GM23338 (cell line): ENCODE results near the gene TECTB. TPM values are rescaled to one million over a fixed set of nuclear protein-coding genes. Genes with fewer than 3 reads are reported as not detected.

ENCODE experiments used
- ATAC-seq: fragments of 200-7000 bp; cut with Tn5 transposase; 3 replicates; pipeline ENCODE4 v1.9.1; 2020
- DNase-seq: peaks from one replicate; pipeline ENCODE4 v3.0.0-alpha.2; 2015; ENCODE audit warnings: low spot score
- H2AFZ ChIP-seq: fragments of 200-600 bp; sonication (generic); 2 replicates; pipeline ENCODE4 v1.8.0; 2016; ENCODE audit warnings: antibody characterized with exemption, mild to moderate bottlenecking, moderate library complexity
- H3F3A ChIP-seq: fragments of 200-600 bp; sonication (generic); replicated peaks from 2 replicates; pipeline ENCODE4 v1.8.0; 2017; ENCODE audit warnings: antibody characterized with exemption, mixed run types, low read depth
- H3K27ac ChIP-seq: fragments of 200-600 bp; sonication (generic); 2 replicates; pipeline ENCODE4 v1.6.1; 2016; ENCODE audit warnings: low read depth
- H3K27me3 ChIP-seq: fragments of 200-600 bp; sonication (generic); 2 replicates; pipeline ENCODE4 v1.8.0; 2016; ENCODE audit warnings: mild to moderate bottlenecking, mixed run types, moderate library complexity; ENCODE audit not compliant: insufficient read depth
- H3K36me3 ChIP-seq: fragments of 200-600 bp; sonication (generic); 2 replicates; pipeline ENCODE4 v1.8.0; 2016; ENCODE audit warnings: mild to moderate bottlenecking; ENCODE audit not compliant: insufficient read depth
- H3K4me1 ChIP-seq: fragments of 200-600 bp; sonication (generic); 2 replicates; pipeline ENCODE4 v1.8.0; 2016; ENCODE audit warnings: mild to moderate bottlenecking, moderate library complexity; ENCODE audit not compliant: insufficient read depth
- H3K4me2 ChIP-seq: fragments of 200-600 bp; sonication (generic); 2 replicates; pipeline ENCODE4 v1.7.1; 2017; ENCODE audit warnings: mixed run types
- H3K4me3 ChIP-seq: fragments of 200-600 bp; sonication (generic); 2 replicates; pipeline ENCODE4 v1.6.1; 2016; ENCODE audit warnings: mixed run types
- H3K79me2 ChIP-seq: fragments of 200-600 bp; sonication (generic); replicated peaks from 2 replicates; pipeline ENCODE4 v1.8.0; 2017; ENCODE audit warnings: mild to moderate bottlenecking; ENCODE audit not compliant: insufficient read depth
- H3K9me2 ChIP-seq: fragments of 200-600 bp; sonication (generic); 2 replicates; pipeline ENCODE4 v1.8.0; 2017; ENCODE audit not compliant: insufficient read depth
- H4K20me1 ChIP-seq: fragments of 200-600 bp; sonication (generic); replicated peaks from 2 replicates; pipeline ENCODE4 v1.8.0; 2017; ENCODE audit warnings: mild to moderate bottlenecking; ENCODE audit not compliant: insufficient read depth
- H3K27ac Mint-ChIP-seq: 2 replicates; pipeline ENCODE4 v1.8.0; 2020; ENCODE audit warnings: inconsistent platforms, mild to moderate bottlenecking, moderate library complexity, mixed read lengths
- H3K27me3 Mint-ChIP-seq: 3 replicates; pipeline ENCODE4 v1.8.0; 2022; ENCODE audit warnings: low read depth, mild to moderate bottlenecking, moderate library complexity, mixed read lengths, inconsistent platforms; ENCODE audit not compliant: insufficient read depth, poor library complexity
- H3K36me3 Mint-ChIP-seq: 3 replicates; pipeline ENCODE4 v1.8.0; 2021; ENCODE audit warnings: low read depth, mild to moderate bottlenecking, inconsistent platforms, moderate library complexity, mixed read lengths
- H3K4me1 Mint-ChIP-seq: 3 replicates; pipeline ENCODE4 v1.8.0; 2020; ENCODE audit warnings: mild to moderate bottlenecking, inconsistent platforms, mixed read lengths
- H3K4me3 Mint-ChIP-seq: 3 replicates; pipeline ENCODE4 v1.8.0; 2021; ENCODE audit warnings: moderate library complexity, mild to moderate bottlenecking, inconsistent platforms, mixed read lengths
- H3K9me3 Mint-ChIP-seq: 3 replicates; pipeline ENCODE4 v1.8.0; 2020; ENCODE audit warnings: moderate library complexity, mild to moderate bottlenecking, inconsistent platforms, mixed read lengths
- CREB1 ChIP-seq: fragments of 250-450 bp; sonication (Bioruptor Pico); IDR thresholded peaks from 2 replicates; pipeline ENCODE4 v1.5.0; 2020; ENCODE audit warnings: low read depth, mild to moderate bottlenecking, moderate library complexity
- CTCF ChIP-seq, 2 experiments: fragments of 200-600 bp in 1 of 2; sonication (generic) in 1 of 2; conservative IDR thresholded peaks; 2 replicates each; pipeline versions ENCODE4 v1.5.1 to v1.6.1; 2016 to 2017; ENCODE audit warnings: antibody characterized with exemption in 2 of 2, low read depth in 2 of 2, mild to moderate bottlenecking in 2 of 2, moderate library complexity in 1 of 2
- ETS1 ChIP-seq: IDR thresholded peaks from 2 replicates; pipeline ENCODE4 v1.6.1; 2016; ENCODE audit warnings: antibody characterized with exemption
- EZH2 ChIP-seq: fragments of 200-600 bp; sonication (generic); IDR thresholded peaks from one replicate; pipeline ENCODE4 v1.8.0; 2017; ENCODE audit warnings: antibody characterized with exemption, mild to moderate bottlenecking, low read depth; ENCODE audit not compliant: unreplicated experiment
- EZH2phosphoT487 ChIP-seq: fragments of 200-600 bp; sonication (generic); IDR thresholded peaks from one replicate; pipeline ENCODE4 v1.8.1; 2018; ENCODE audit warnings: antibody characterized with exemption; ENCODE audit not compliant: unreplicated experiment
- JUNB ChIP-seq: IDR thresholded peaks from one replicate; pipeline ENCODE4 v1.6.1; 2016; ENCODE audit warnings: antibody characterized with exemption; ENCODE audit not compliant: unreplicated experiment
- NANOG ChIP-seq: IDR thresholded peaks from 2 replicates; pipeline ENCODE4 v1.6.1; 2016; ENCODE audit warnings: antibody characterized with exemption, borderline replicate concordance
- POLR2AphosphoS5 ChIP-seq: IDR thresholded peaks from 2 replicates; pipeline ENCODE4 v1.6.1; 2016; ENCODE audit warnings: antibody characterized with exemption, low read depth
- STAT1 ChIP-seq: IDR thresholded peaks from one replicate; pipeline ENCODE4 v1.6.1; 2016; ENCODE audit warnings: antibody characterized with exemption; ENCODE audit not compliant: unreplicated experiment
- ZNF114 ChIP-seq: fragments of 250-450 bp; sonication (Bioruptor Pico); IDR thresholded peaks from 2 replicates; pipeline ENCODE4 v1.5.0; 2020; ENCODE audit warnings: mild to moderate bottlenecking, moderate library complexity
- ZNF331 ChIP-seq: fragments of 250-450 bp; sonication (Bioruptor Pico); IDR thresholded peaks from 2 replicates; pipeline ENCODE4 v1.5.0; 2020; ENCODE audit warnings: low read depth, mild to moderate bottlenecking, moderate library complexity
- polyA plus RNA-seq: library from polyadenylated mRNA; unstranded; fragments of >200 nt; fragmentation: Nextera tagmentation; extraction: Ambion mirVana; gene quantifications from 2 replicates; pipeline ENCODE4 v1.2.1, GENCODE V29; 2016
- total RNA-seq: library from RNA; depleted of rRNA; stranded (reverse); fragments of >200 nt; shearing (Covaris generic); gene quantifications from 2 replicates; pipeline ENCODE4 v1.2.3, GENCODE V29; 2014
- TF ChIP-seq, protein P1 (sequence below): IDR thresholded peaks from one replicate; pipeline ENCODE4 v1.6.1; 2018; ENCODE audit warnings: antibody characterized with exemption; ENCODE audit not compliant: unreplicated experiment
- TF ChIP-seq, protein P2 (sequence below): fragments of 250-450 bp; sonication (Bioruptor Pico); IDR thresholded peaks from 2 replicates; pipeline ENCODE4 v1.5.0; 2020; ENCODE audit warnings: mild to moderate bottlenecking, moderate library complexity

TECTB gene
- total and polyA plus RNA-seq, 2 experiments from 2014 or later, result not detected

DNA sequence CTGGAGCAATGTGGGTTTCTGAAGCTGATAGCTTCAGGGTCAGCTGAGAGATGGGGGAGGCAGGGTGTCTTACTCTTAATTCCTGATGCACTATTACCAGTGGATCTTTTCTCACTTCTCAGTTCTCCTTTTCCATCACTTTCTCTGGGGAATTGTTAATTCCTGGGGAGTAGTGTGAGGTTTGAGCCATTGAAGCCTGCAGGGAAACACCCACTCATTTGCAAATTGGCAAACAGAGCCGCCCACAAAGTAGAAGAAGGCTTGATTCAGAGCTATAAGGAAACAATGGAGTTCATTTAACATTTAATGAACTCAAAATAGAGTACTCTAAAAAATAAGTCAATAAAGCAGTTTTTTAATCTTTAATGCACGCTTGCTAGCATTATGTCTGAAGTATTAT, 4.3 kb upstream of the TECTB start:
- H3K27me3 Mint-ChIP-seq, result peaks cover 3% of the 10 kb centered on the region
- no peaks in the 10 kb centered on the region for H3K9me3 Mint-ChIP-seq
- Histone ChIP-seq H3K27ac (no peak overlapping the region), H3K9me2 (0 out of 2 replicates have a peak, but pooled peaks cover 2% of the 10 kb centered on the region), H3K4me1 (peaks cover 24% of the 10 kb centered on the region), H3K27me3 (no peaks in the 10 kb centered on the region), H3K79me2 (no peaks in the 10 kb centered on the region), H3K4me3 (peak overlapping the region; percentile 23; the same call in 1 of the 2 replicates), H4K20me1 (no peaks in the 10 kb centered on the region), H3K36me3 (no peaks in the 10 kb centered on the region), H3K4me2 (peak overlapping the region; percentile 56), H3F3A (no peaks in the 10 kb centered on the region), H2AFZ (peak overlapping the region; percentile 40)
- H3K4me1 Mint-ChIP-seq, result peaks cover 24% of the 10 kb centered on the region
- DNase-seq (peak; percentile 28), ATAC-seq (peak; percentile 83)
- TF ChIP-seq STAT1, result no peak
- no peak for TF ChIP-seq EZH2phosphoT487
- no peak for TF ChIP-seq NANOG
- no peak for TF ChIP-seq CTCF (conservative IDR thresholded peaks at IDR 0.05; ENCODE audit: low read depth in 2 of 2)
- TF ChIP-seq, protein P1, sequence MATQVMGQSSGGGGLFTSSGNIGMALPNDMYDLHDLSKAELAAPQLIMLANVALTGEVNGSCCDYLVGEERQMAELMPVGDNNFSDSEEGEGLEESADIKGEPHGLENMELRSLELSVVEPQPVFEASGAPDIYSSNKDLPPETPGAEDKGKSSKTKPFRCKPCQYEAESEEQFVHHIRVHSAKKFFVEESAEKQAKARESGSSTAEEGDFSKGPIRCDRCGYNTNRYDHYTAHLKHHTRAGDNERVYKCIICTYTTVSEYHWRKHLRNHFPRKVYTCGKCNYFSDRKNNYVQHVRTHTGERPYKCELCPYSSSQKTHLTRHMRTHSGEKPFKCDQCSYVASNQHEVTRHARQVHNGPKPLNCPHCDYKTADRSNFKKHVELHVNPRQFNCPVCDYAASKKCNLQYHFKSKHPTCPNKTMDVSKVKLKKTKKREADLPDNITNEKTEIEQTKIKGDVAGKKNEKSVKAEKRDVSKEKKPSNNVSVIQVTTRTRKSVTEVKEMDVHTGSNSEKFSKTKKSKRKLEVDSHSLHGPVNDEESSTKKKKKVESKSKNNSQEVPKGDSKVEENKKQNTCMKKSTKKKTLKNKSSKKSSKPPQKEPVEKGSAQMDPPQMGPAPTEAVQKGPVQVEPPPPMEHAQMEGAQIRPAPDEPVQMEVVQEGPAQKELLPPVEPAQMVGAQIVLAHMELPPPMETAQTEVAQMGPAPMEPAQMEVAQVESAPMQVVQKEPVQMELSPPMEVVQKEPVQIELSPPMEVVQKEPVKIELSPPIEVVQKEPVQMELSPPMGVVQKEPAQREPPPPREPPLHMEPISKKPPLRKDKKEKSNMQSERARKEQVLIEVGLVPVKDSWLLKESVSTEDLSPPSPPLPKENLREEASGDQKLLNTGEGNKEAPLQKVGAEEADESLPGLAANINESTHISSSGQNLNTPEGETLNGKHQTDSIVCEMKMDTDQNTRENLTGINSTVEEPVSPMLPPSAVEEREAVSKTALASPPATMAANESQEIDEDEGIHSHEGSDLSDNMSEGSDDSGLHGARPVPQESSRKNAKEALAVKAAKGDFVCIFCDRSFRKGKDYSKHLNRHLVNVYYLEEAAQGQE, result no peak
- TF ChIP-seq ETS1, result no peak
- TF ChIP-seq, protein P2, sequence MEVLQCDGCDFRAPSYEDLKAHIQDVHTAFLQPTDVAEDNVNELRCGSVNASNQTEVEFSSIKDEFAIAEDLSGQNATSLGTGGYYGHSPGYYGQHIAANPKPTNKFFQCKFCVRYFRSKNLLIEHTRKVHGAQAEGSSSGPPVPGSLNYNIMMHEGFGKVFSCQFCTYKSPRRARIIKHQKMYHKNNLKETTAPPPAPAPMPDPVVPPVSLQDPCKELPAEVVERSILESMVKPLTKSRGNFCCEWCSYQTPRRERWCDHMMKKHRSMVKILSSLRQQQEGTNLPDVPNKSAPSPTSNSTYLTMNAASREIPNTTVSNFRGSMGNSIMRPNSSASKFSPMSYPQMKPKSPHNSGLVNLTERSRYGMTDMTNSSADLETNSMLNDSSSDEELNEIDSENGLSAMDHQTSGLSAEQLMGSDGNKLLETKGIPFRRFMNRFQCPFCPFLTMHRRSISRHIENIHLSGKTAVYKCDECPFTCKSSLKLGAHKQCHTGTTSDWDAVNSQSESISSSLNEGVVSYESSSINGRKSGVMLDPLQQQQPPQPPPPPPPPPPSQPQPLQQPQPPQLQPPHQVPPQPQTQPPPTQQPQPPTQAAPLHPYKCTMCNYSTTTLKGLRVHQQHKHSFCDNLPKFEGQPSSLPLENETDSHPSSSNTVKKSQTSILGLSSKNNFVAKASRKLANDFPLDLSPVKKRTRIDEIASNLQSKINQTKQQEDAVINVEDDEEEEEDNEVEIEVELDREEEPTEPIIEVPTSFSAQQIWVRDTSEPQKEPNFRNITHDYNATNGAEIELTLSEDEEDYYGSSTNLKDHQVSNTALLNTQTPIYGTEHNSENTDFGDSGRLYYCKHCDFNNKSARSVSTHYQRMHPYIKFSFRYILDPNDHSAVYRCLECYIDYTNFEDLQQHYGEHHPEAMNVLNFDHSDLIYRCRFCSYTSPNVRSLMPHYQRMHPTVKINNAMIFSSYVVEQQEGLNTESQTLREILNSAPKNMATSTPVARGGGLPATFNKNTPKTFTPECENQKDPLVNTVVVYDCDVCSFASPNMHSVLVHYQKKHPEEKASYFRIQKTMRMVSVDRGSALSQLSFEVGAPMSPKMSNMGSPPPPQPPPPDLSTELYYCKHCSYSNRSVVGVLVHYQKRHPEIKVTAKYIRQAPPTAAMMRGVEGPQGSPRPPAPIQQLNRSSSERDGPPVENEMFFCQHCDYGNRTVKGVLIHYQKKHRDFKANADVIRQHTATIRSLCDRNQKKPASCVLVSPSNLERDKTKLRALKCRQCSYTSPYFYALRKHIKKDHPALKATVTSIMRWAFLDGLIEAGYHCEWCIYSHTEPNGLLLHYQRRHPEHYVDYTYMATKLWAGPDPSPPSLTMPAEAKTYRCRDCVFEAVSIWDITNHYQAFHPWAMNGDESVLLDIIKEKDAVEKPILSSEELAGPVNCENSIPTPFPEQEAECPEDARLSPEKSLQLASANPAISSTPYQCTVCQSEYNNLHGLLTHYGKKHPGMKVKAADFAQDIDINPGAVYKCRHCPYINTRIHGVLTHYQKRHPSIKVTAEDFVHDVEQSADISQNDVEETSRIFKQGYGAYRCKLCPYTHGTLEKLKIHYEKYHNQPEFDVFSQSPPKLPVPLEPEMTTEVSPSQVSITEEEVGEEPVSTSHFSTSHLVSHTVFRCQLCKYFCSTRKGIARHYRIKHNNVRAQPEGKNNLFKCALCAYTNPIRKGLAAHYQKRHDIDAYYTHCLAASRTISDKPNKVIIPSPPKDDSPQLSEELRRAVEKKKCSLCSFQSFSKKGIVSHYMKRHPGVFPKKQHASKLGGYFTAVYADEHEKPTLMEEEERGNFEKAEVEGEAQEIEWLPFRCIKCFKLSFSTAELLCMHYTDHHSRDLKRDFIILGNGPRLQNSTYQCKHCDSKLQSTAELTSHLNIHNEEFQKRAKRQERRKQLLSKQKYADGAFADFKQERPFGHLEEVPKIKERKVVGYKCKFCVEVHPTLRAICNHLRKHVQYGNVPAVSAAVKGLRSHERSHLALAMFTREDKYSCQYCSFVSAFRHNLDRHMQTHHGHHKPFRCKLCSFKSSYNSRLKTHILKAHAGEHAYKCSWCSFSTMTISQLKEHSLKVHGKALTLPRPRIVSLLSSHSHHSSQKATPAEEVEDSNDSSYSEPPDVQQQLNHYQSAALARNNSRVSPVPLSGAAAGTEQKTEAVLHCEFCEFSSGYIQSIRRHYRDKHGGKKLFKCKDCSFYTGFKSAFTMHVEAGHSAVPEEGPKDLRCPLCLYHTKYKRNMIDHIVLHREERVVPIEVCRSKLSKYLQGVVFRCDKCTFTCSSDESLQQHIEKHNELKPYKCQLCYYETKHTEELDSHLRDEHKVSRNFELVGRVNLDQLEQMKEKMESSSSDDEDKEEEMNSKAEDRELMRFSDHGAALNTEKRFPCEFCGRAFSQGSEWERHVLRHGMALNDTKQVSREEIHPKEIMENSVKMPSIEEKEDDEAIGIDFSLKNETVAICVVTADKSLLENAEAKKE, result no peak
- no peak for TF ChIP-seq ZNF331 (CRISPR knock-in tag)
- TF ChIP-seq EZH2, result no peak
- no peak for TF ChIP-seq ZNF114 (CRISPR knock-in tag)
- no peak for TF ChIP-seq JUNB
- no peak for TF ChIP-seq CREB1 (CRISPR knock-in tag)
- TF ChIP-seq POLR2AphosphoS5, result no peak
- H3K36me3 Mint-ChIP-seq, result no peaks in the 10 kb centered on the region
- H3K4me3 Mint-ChIP-seq, result no peak overlapping the region; the same call in 2 of the 3 replicates
- H3K27ac Mint-ChIP-seq, result no peak overlapping the region
